Activated naive CD8-positive, alpha-beta T cell treated with anti-CD3 and anti-CD28 coated beads, Interleukin-2, amount 50 U/mL, for 16 hours (primary cell): ENCODE measurements around the gene TNIK.

Experiments
- DNase-seq: peaks from one replicate; pipeline ENCODE4 v3.0.0-alpha.2; 2020; ENCODE audit warnings: low read depth, low spot score

The TNIK gene

DNA sequence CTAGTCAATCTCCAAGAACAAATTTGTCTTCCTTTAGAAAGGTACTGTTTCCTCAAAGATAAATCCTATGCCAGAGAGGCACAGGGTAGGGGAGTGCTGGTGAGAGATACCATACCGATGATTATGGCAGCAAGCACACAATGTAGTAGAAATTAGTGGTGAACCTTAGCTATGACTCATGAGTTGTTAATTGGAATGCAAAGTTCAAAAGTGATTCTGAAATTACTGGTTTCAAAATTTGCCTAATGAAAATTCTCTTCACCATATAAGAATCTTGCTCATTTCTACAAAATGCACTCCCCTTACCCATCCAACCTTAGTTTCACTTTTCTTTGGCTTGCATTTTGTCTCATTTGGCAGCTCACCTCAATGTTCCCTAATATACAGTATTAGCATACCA is 294.2 kb downstream of the TNIK start:
- no peak for DNase-seq

DNA sequence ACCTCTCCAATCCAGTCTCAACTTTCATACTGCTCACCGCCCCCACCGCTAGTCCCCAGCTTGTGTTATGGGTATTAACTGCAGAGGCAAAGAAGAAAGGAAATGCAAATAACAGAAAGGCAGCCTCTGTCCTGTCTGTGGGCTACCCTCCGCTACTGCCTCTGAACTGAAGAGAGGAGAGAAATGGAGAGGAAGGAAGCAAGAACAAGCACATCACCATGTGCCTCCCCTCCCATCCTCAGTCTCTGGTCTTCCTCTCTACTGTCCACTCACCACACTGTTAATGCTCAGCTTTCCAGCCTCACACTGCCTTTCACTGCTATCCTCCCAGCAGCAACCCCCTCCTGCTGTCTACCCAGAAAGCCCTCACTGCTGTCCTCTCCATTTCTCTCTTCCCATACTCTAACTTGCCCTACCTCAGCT is 294.7 kb downstream of the TNIK start:
- no peak for DNase-seq

DNA sequence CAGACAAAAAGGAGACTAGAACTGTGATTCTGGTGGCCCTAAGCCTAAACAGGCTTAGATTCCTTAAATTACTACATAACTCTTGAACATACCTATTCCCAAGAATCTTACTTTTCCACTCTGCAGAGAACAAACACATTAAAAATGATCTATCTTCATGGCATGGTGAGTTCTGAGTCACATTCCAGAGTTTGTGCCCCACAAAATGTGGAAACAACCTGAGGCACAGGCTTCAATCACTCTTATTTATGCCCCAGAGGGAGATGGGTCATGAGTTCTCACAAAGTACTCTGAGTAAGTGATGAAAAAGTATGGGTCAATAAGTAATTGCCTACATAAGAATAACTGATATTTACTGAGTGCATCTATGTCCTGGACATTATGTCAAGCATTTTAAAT is 296.1 kb downstream of the TNIK start:
- DNase-seq = no peak

DNA sequence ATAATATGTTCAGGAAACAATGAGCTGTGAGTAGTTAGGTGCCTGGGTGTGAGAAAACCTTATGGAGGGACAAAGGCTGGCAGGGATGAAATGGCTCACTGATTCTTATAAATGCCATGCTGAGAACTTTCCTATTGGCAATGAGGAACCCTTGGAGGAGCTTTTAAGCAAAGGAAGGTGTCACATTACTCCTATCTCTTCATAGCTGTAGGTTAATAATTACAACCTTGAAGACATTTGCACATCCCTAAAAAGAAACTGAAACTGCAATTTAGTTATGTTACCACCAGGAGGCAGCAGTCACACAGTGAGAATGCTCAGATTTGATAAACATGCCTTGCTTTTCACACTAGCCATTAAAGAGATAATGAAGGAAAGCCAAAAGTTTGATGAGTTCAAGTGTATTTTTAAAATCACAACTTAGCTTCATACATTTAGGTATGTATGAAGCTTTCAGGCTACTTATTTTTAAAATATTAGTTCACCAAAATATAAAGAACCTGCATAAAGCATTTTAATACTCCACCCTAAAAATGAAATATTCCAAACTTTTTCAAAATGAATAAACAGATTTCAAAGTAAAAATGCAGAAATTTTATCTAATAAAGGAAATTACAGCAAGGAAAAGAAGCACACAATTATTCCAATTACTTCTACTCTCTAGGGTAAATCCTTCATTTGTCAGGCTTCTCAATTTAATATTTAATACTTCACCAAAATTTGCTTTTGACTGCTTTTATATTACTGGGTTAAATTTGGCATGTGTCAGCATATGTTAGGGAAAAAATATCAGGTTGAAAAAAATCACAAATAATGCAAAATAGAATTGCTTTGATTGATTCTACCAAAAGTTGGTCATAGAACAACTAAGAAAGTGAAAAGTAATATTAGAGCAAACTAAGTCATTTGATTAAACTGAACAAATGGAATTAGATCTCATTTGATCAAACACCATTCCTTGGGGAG is 296.8 kb downstream of the TNIK start:
- no peak for DNase-seq

DNA sequence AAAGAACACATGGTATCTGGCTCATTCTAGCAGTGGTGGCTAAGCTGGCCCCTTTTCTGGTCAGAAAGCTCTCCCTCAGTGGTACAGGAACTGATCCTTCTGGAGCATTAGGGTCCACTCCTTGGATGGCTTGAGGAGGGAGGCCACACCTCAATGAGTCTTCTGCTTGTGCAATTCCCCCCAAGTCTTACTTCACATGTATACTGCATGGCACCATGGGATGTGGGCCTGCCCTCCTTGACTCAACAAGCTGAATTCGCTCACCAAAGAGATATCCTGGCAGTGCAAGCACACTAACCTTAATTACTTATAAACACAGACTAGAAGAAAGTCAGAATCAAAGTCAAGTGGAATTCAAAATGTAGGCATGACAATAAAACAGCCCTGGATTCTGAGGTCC is 299.9 kb downstream of the TNIK start:
- DNase-seq = no peak

DNA sequence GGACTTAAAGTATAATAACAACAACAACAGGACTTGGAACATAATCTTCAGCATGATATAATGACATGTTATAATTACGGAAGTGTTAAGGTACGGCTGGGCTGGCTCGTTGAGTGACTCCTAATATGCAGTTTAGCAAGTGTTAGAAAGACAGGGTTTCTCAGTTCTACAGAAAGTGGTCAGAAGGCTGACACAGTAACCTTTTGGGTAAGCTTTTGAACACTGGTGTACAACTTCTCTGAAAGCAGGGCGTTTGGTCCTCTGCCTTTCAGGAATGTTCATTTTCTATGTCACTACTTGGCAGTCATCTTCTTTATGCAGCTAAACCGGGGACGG is 300.4 kb downstream of the TNIK start:
- no peak for DNase-seq

DNA sequence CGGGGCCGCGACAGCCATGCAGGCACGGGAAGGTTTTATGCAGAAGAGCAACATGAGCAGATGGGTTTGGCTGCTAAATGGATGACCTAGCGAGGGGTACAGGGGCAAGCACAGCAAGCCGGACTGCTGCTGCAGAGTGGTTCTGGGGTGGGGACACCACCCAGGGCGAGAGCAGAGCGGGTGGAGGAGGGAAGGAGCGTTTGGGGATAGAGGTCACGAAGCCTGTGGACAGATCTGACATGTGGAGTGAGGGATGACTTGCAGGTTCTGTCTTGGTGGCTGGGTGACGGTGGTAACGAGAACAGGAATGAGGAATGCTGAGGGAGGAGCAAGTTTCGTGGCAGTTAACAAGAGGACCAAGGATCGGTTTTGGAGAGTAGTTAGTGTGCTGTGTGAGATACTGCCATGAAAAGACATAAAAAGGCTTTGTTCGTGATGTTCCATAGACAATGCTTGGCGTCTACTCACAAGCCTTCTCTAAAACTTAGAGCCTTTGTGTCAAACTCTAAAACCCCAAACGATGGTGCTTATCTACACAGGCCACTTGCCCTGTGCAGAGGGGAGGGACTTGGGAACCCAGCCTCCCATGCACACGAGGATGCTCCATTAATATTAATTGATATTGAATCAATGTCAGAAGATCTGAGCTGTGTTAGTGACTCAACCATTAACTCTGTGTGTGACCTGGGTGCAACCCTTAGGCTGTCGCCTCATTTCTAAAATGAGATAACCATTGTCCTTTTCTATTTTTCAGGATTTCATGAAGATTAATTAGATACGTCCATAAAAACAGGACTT is 301.0 kb downstream of the TNIK start:
- no peak for DNase-seq

DNA sequence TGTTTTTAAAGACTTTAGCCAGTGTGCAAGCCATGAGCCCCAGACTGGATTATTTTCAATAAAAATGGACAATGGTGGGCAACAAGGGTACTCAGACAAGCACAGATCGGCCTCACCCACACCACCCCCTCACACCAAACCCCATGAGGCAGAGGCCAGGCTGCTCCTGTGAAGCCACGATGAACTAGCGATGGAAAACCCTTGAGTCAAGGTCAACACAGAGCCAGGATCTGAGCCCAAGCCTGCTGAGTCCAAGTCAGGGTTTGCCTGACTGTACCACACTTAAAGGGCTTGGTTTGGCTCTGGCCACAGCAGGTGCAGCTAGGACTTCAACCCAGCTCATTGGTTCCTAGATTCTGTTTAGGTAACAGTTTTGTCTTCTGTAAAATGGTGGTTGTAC is 302.2 kb downstream of the TNIK start:
- no peak for DNase-seq

DNA sequence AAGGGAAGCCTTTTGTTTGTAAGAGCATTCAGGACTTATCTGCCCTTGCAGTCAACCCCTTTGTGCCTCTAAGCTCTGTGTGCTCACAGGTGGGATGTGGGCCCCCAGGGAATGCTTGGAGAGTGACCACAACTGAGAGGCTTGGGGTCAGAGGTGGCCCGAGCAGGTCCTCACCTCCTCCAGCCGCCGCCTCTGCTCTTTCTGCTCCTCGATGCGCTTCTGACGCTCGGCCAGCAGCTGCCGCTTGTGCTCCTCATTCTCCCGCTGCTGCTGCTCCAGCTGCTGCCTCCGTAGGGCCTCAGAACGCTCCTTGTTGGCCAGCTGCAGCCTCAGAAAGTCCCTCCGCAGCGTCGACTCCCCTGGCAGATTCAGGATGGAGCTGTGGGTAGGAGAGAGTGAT is 302.9 kb downstream of the TNIK start:
- DNase-seq = no peak

DNA sequence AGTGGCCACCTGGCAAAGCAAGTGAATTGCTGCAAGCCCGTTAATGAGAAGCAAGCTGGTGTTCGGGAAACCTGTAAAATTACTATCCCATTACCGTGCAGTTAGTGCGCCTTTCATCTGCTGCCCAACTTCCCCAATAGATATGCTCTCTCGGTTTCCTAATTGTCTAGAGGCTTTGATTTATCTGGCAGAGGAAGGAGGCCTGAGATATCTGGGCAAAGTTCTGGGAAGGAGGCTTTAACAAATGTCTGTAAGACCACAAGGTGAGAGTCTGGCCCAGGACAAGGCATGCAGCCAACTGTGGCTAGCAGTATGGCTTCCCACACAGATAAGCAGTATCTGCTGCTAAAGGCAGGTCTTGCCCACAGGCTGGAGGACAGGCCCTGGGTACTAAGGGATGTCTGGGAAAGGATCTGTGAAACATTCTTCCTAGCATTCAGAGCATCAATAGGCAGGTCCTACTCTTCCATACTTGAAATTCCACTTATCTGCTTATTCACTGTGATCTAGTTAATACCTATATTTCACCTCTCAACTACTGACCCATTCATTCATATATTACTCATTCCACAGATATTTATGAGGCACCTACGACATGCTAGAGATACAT is 303.7 kb downstream of the TNIK start:
- no peak for DNase-seq

DNA sequence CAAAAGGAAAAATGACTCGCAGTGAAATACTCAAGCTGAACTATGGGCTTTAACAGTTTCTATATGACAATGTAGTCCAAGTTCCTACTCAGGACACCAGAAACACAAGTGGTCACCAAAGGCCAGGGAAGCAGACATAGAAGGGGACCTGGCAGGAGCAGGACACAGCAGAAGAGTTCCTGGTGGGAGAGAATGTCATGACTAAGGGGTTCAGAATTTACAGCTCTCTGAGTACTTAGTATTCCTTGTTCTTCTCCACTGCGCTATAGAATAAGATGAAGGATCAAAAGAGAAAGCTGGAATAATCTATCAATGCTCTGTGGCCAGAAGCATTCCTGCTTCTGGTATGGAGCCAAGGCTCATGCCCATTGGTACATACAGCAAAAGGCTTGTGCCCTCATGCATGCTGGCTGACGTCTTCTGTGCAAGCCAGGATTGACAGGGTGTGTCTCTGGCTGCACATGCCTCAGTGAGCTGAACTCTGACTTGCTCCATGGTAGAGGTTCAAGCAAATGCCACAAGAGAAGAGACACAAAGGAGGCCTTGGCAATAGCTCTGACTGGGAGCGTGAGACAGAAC is 305.0 kb downstream of the TNIK start:
- no peak for DNase-seq

DNA sequence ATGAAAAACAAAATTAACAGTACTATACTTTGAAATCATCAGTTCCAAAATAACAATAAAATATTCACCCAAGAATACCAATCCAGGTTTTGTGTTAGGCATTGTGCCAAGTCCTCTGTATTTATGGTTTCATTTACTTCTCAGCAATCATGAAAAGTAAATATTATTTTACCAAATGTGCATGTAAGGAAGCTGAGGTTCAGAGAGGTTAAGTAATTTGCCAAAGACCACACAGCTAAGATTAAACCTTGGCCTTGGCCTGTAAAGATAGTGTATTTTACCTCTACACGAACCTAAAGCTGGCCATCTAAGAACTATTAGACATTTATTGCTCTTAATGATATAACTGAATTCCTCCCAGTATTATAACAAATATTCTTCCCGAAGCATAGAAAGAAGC is 309.3 kb downstream of the TNIK start:
- DNase-seq = no peak

DNA sequence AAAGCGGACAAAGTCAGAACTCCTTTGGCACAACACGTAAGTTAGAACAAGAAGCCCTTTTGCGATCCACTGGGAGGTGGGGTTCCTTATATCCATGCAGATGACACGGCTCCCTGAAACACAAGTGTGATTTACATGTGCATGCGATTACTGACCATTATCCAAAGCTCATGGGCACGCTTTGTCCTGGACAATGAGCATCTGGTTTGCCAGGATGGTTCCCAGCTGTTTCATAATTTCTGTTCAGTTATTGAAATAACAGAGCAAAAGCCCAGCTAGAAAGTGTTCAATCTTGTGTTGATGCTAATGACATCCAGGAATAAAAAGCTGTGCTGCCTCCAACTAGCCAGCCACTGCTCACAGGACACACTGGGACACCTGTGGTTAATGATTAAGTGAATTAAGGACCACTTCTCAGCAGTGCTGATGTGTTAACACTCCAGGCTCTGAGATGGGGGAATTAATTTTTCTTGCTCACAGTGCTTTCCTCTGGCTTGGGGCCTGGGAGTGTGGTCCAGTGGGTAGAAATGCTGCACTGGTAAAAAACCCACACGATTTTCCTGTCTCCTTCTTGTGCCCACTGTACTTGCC is 310.6 kb downstream of the TNIK start:
- DNase-seq = no peak

DNA sequence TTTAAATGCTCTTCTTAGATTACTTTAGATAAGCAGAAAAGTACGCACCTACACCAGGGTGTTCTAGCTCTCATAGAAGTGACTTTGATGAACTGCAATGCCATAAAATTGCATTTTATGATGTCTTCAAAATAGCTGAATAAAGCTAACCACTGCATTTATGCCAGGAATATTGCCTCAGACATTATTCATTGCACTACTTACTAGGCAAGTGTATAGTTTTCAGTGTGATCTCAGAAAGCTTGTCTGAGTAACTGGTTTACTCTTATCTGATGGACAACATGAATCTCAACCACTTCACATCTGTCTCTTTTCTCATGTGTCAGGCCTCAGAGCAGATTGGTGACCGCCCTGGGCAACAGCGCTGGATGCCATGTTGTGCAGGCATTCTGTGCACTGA is 314.4 kb downstream of the TNIK start:
- no peak for DNase-seq

DNA sequence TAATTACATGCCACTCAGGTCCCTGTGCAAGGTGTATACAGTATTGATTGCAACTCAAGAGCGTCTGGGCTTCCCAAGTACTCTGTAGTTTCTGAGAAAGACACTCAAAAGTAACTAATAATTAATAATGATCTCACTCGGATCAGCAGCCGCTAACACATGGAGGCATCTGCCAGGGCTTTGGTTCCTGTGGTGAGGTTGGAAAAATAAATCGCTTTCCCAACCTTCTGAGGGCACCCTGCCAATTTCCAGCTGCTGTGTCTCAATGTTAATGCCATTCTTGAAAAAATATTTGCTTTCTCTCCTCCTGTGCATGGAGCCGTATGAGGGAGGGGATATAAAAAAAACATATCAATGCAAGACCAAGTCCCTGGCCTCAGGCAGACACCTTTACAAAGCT is 317.2 kb downstream of the TNIK start:
- DNase-seq = no peak

DNA sequence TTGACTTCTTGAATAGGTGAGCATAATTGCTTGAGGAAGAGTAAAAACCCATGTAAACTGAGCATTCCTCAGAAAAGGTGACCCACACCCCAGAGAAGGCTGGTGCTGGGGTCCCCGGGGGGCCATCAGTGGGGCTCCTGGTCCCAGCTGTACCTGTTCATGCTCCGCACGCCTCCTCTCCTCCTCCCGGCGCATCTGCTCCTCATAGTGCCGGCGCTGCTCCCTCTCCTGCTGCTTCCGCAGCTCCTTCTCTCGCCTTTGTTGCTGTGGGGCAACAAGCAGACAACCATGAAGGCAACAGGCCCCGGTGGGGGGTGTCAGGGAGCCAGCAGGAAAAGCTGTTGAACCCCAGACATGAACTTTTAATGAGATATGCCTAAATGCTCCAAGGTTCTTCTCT is 320.0 kb downstream of the TNIK start:
- DNase-seq = no peak

DNA sequence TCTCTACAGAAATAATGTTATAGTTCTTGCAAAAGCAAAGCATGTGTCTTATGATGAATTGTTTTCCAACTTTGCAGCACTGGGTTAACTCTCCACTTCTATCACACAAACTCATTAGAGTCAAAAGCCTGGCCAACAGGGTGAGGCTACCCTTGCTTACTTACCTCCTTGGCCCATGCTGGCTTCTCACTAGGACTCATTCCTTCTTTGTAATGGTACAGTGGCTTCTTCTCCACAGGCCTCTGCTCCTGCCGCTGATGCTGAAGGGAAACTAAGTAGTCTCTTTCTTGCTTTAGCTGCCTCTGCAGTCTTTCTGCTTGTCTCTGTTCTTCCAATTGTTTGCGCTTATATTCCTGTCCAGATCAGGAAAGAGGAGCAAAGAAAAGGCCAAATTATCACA is 322.2 kb downstream of the TNIK start:
- DNase-seq = no peak

DNA sequence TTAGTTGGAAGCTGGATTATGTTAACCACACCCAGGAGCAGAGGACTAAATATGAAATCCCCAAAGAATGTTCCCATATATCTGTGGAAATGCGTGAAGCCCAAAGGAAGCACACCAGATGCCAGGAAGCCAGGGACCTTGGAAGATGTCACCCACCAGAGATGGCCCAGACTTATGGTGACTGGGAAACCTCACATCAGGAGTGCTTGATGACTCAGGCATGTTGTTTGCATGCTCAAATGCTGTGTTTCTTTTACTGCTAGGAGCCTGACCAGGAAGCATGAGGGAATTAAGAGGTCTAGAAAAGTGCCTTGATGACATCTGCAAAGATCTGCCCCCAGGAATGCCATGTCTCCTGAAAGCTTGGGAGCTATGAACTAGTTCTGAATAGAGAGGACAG is 324.7 kb downstream of the TNIK start:
- no peak for DNase-seq

DNA sequence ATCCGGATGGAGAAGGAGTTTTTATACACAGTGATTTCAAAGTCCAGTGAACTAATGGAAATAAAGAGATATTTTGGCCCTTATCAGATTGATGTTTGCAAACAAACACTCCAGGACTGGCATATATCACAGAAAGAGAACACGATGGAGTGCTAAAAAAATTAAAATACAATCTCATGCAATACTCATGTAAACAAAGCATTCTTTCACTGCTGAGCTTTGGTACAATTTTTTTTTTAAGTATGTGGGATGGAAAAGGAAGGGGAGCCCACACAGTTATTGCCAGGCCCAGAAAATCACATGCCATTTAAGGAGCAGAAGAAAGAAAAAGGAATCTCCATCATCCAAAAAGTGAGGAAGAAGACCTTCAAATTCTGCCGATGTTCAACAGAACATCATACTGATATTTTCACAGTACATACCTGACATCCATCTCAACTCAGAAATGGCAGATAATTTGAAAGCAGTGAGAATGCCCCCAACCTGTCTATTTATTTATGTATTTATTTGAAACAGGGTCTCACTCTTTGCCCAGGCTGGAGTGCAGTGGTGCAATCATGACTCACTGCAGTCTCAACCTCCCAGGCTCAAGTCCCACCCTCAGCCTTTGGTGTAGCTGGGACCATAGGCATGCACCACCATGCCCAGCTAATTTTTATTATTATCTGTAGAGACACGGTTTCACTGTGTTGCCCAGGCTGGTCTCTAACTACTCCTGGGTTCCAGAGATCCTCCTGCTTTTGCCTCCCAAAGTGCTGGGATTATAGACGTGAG is 326.2 kb downstream of the TNIK start:
- DNase-seq = no peak

DNA sequence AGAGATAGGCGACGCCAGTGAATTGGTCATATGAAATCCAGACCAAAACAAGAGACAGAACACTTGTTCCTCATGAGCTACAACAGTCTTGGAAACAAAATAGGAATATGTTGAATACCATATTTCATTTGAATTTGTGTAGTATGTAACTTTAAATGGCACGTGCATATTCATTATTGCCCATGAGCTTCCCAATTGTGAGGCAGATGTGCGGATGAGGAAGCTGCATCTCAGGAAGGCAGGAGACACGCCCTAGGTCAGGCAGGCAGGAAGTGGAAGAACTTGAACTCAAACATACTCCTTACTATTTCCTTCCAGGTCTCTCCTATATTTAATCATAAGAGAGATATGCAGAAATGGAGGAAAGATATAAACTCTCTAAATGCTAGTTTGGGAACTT is 326.9 kb downstream of the TNIK start:
- no peak for DNase-seq

DNA sequence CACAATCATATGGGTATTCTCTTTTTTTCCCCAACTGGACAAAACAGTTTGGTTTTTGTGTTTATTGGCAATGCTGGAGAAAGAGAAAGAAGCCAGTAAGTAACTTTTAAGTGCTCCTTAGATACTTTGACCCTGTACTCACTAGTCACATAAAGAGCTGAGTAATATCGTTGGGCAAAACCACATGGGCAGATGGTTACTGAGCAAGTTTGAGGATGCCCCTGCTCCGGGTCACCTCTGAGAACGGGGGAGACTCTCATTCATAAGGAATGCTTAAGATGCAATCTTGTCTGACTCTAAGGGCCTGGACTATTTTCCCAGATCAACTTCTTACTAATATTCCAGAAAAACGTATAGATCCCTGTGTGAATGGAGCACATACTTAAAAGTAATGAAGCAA is 327.3 kb downstream of the TNIK start:
- DNase-seq = no peak
